ENCODE results near the gene PRR29.

DNA sequence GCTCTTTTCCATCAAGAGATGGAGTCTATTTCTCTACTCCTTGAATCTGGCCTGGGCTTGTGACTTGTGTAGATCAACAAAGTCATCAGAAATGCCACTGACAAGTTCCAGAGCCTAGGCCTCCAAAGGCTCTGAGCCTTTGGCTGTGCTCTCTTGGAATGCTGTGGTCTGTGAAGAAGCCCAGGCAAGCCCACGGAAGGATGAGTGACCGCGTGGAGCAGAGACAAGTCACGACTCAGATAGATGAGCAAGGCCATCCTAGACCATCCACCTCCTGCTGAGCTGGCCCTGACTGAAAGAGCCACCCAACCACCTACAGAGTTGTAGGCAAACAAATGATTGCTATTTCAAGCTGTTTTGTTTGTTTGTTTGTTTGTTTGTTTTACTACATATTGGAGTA, 33.9 kb downstream of the PRR29 start:
- TF ChIP-seq POLR2AphosphoS5 (IDR thresholded peaks at IDR 0.05; ENCODE audit: low read depth, low read length) (no peak), TAF1 (IDR thresholded peaks at IDR 0.05; ENCODE audit: low read depth, low read length) (no peak), POLR2A (IDR thresholded peaks at IDR 0.05; ENCODE audit: low read depth, low read length) (no peak), POU2F2 (IDR thresholded peaks at IDR 0.05; ENCODE audit: low read depth, low read length) (no peak)
